WTC11 (cell line): ENCODE data around the gene TPK1. TPM values are rescaled to one million over a fixed set of nuclear protein-coding genes. Genes with fewer than 3 reads are reported as not detected.
"Not testable (repeated sequence)": the region's sequence is repeated elsewhere in the genome, so short reads cannot be mapped to it uniquely, and the experiment has no call there.

Experiments used
- ATAC-seq: fragments of 200-7000 bp; cut with Tn5 transposase; 2 replicates; pipeline ENCODE4 v1.10.0; 2021; ENCODE audit warnings: mild to moderate bottlenecking, moderate library complexity
- CTCF ChIA-PET: fragments of 300-600 bp; sonication (Branson Sonifier 250); formaldehyde crosslinking; loops from one replicate; lab custom pipeline; 2021; ENCODE audit warnings: antibody characterized with exemption; lab: Charles Lee
- POLR2A ChIA-PET: fragments of 350-600 bp; sonication (Branson Sonifier 250); formaldehyde crosslinking; loops from one replicate; lab custom pipeline; 2021; ENCODE audit warnings: antibody characterized with exemption; lab: Charles Lee
- DNase-seq: peaks from one replicate; pipeline ENCODE4 v3.0.0; 2021; ENCODE audit warnings: low spot score
- H3K27ac Mint-ChIP-seq: 2 replicates; pipeline ENCODE4 v1.8.0; 2021; ENCODE audit warnings: mixed read lengths
- H3K27me3 Mint-ChIP-seq: 2 replicates; pipeline ENCODE4 v1.8.0; 2021; ENCODE audit warnings: low read depth, mild to moderate bottlenecking, moderate library complexity, mixed read lengths
- H3K36me3 Mint-ChIP-seq: 2 replicates; pipeline ENCODE4 v1.8.0; 2021; ENCODE audit warnings: mixed read lengths
- H3K4me1 Mint-ChIP-seq: 2 replicates; pipeline ENCODE4 v1.8.0; 2022; ENCODE audit warnings: mixed read lengths
- H3K4me3 Mint-ChIP-seq: 2 replicates; pipeline ENCODE4 v1.8.0; 2021; ENCODE audit warnings: mild to moderate bottlenecking, moderate library complexity, mixed read lengths
- H3K9me3 Mint-ChIP-seq: 2 replicates; pipeline ENCODE4 v1.8.0; 2021; ENCODE audit warnings: mixed read lengths
- ATF2 ChIP-seq: sonication (generic); formaldehyde crosslinking; IDR thresholded peaks from 2 replicates; pipeline ENCODE4 v1.8.1; 2022; ENCODE audit warnings: low read depth, missing genetic modification reagents, borderline replicate concordance
- CREM ChIP-seq: sonication (generic); formaldehyde crosslinking; IDR thresholded peaks from 2 replicates; pipeline ENCODE4 v1.8.1; 2022; ENCODE audit warnings: mild to moderate bottlenecking, missing genetic modification reagents, moderate library complexity
- ESRRA ChIP-seq: sonication (generic); formaldehyde crosslinking; IDR thresholded peaks from 2 replicates; pipeline ENCODE4 v1.8.1; 2022; ENCODE audit warnings: mild to moderate bottlenecking, missing genetic modification reagents, borderline replicate concordance
- HMGA2 ChIP-seq: fragments of 250-450 bp; sonication (Bioruptor Pico); IDR thresholded peaks from 2 replicates; pipeline ENCODE4 v1.4.0; 2021; ENCODE audit warnings: mild to moderate bottlenecking, moderate library complexity
- JUN ChIP-seq: sonication (generic); formaldehyde crosslinking; IDR thresholded peaks from 2 replicates; pipeline ENCODE4 v1.8.0; 2023; ENCODE audit warnings: mild to moderate bottlenecking, missing genetic modification reagents
- KAT7 ChIP-seq: sonication (generic); formaldehyde crosslinking; IDR thresholded peaks from 2 replicates; pipeline ENCODE4 v1.8.1; 2023; ENCODE audit warnings: missing genetic modification reagents, mild to moderate bottlenecking, borderline replicate concordance
- MAX ChIP-seq: sonication (generic); formaldehyde crosslinking; IDR thresholded peaks from 2 replicates; pipeline ENCODE4 v1.8.0; 2022; ENCODE audit warnings: mild to moderate bottlenecking, missing genetic modification reagents
- MYBL2 ChIP-seq: sonication (generic); formaldehyde crosslinking; IDR thresholded peaks from 2 replicates; pipeline ENCODE4 v1.8.1; 2023; ENCODE audit warnings: mild to moderate bottlenecking, moderate library complexity, missing genetic modification reagents
- NFE2L1 ChIP-seq: sonication (generic); formaldehyde crosslinking; IDR thresholded peaks from 2 replicates; pipeline ENCODE4 v1.8.1; 2023; ENCODE audit warnings: missing genetic modification reagents
- OVOL2 ChIP-seq: fragments of 250-450 bp; sonication (Bioruptor Pico); IDR thresholded peaks from 2 replicates; pipeline ENCODE4 v1.9.0; 2021; ENCODE audit warnings: mild to moderate bottlenecking, borderline replicate concordance
- PREB ChIP-seq: sonication (generic); formaldehyde crosslinking; IDR thresholded peaks from 2 replicates; pipeline ENCODE4 v1.8.1; 2022; ENCODE audit warnings: mild to moderate bottlenecking, missing genetic modification reagents, moderate library complexity, borderline replicate concordance
- RORB ChIP-seq: fragments of 250-450 bp; sonication (Bioruptor Pico); IDR thresholded peaks from 2 replicates; pipeline ENCODE4 v1.9.0; 2021; ENCODE audit warnings: mild to moderate bottlenecking
- SP1 ChIP-seq: sonication (generic); formaldehyde crosslinking; conservative IDR thresholded peaks from 2 replicates; pipeline ENCODE4 v1.8.1; 2022; ENCODE audit warnings: missing genetic modification reagents
- STAT6 ChIP-seq: sonication (generic); formaldehyde crosslinking; conservative IDR thresholded peaks from 2 replicates; pipeline ENCODE4 v1.8.1; 2023; ENCODE audit warnings: mild to moderate bottlenecking, low read depth, missing genetic modification reagents, moderate library complexity
- TCF7 ChIP-seq: sonication (generic); formaldehyde crosslinking; IDR thresholded peaks from 2 replicates; pipeline ENCODE4 v1.8.0; 2022; ENCODE audit warnings: mild to moderate bottlenecking, low read depth, missing genetic modification reagents, moderate library complexity
- TEAD1 ChIP-seq: sonication (generic); formaldehyde crosslinking; IDR thresholded peaks from 2 replicates; pipeline ENCODE4 v1.8.0; 2022; ENCODE audit warnings: mild to moderate bottlenecking, missing genetic modification reagents
- TEAD4 ChIP-seq: sonication (generic); formaldehyde crosslinking; IDR thresholded peaks from 2 replicates; pipeline ENCODE4 v1.8.0; 2022; ENCODE audit warnings: mild to moderate bottlenecking, missing genetic modification reagents
- TP53 ChIP-seq: sonication (generic); formaldehyde crosslinking; IDR thresholded peaks from 2 replicates; pipeline ENCODE4 v1.8.1; 2023; ENCODE audit warnings: mild to moderate bottlenecking, missing genetic modification reagents
- USF1 ChIP-seq: sonication (generic); formaldehyde crosslinking; IDR thresholded peaks from 2 replicates; pipeline ENCODE4 v1.8.0; 2022; ENCODE audit warnings: mild to moderate bottlenecking, missing genetic modification reagents
- ZNF121 ChIP-seq: sonication (generic); formaldehyde crosslinking; IDR thresholded peaks from 2 replicates; pipeline ENCODE4 v1.8.0; 2023; ENCODE audit warnings: missing genetic modification reagents
- ZNF232 ChIP-seq: sonication (generic); formaldehyde crosslinking; IDR thresholded peaks from 2 replicates; pipeline ENCODE4 v1.8.0; 2022; ENCODE audit warnings: mild to moderate bottlenecking, missing genetic modification reagents
- ZNF281 ChIP-seq: sonication (generic); formaldehyde crosslinking; IDR thresholded peaks from 2 replicates; pipeline ENCODE4 v1.8.0; 2023; ENCODE audit warnings: mild to moderate bottlenecking, missing genetic modification reagents
- ZNF423 ChIP-seq: fragments of 250-450 bp; sonication (Bioruptor Pico); IDR thresholded peaks from 2 replicates; pipeline ENCODE4 v2.1.2; 2022; ENCODE audit warnings: mild to moderate bottlenecking, moderate library complexity
- ZNF671 ChIP-seq: fragments of 250-450 bp; sonication (Bioruptor Pico); IDR thresholded peaks from 2 replicates; pipeline ENCODE4 v1.8.0; 2021; ENCODE audit warnings: mild to moderate bottlenecking
- ZSCAN18 ChIP-seq: fragments of 250-450 bp; sonication (Bioruptor Pico); IDR thresholded peaks from 2 replicates; pipeline ENCODE4 v2.1.2; 2022; ENCODE audit warnings: mild to moderate bottlenecking, moderate library complexity
- total RNA-seq: library from RNA; stranded (reverse); gene quantifications from 3 replicates; pipeline ENCODE4 v1.2.3, GENCODE V29; 2021

Gene TPK1
- total RNA-seq, 1 experiment from 2014 or later, result 2.7 TPM

GRCh38 chr7:144575456-144575855, 260.4 kb downstream of the TPK1 start (continued):
- TF ChIP-seq ATF2 (no peak), JUN (CRISPR knock-in tag) (no peak), ZNF121 (no peak), ESRRA (no peak), STAT6 (CRISPR knock-in tag) (no peak), MAX (CRISPR knock-in tag) (no peak), PREB (CRISPR knock-in tag) (no peak), TEAD4 (CRISPR knock-in tag) (no peak), RORB (CRISPR knock-in tag) (no peak)

- H3K4me1 Mint-ChIP-seq, ATAC-seq, H3K4me3 Mint-ChIP-seq, H3K27ac Mint-ChIP-seq, H3K9me3 Mint-ChIP-seq, H3K36me3 Mint-ChIP-seq, DNase-seq, POLR2A ChIA-PET, CTCF ChIA-PET, H3K27me3 Mint-ChIP-seq: not testable (repeated sequence)
Observed at GRCh38 chr7:144574753-144575152, 261.1 kb downstream of the TPK1 start.

GRCh38 chr7:144568233-144568632, 267.6 kb downstream of the TPK1 start:
- no peaks in the 10 kb centered on the region for H3K27me3 Mint-ChIP-seq
- no peaks in the 10 kb centered on the region for H3K36me3 Mint-ChIP-seq
- H3K4me3 Mint-ChIP-seq, result no peak overlapping the region
- no peak for ATAC-seq
- CTCF ChIA-PET, result no interaction called here
- no peak for DNase-seq
- H3K4me1 Mint-ChIP-seq, result peaks cover 12% of the 10 kb centered on the region
- 0 out of 2 replicates have a peak, but pooled peaks cover 3% of the 10 kb centered on the region for H3K9me3 Mint-ChIP-seq
- POLR2A ChIA-PET, result no interaction called here
- no peak overlapping the region for H3K27ac Mint-ChIP-seq
- no peak for TF ChIP-seq TCF7 (CRISPR knock-in tag)
- TF ChIP-seq NFE2L1, result no peak
- TF ChIP-seq CREM, result no peak
- TF ChIP-seq JUN (CRISPR knock-in tag), result no peak
- no peak for TF ChIP-seq MYBL2 (CRISPR knock-in tag)
- no peak for TF ChIP-seq KAT7
- no peak for TF ChIP-seq ZNF423 (CRISPR knock-in tag)
- TF ChIP-seq OVOL2 (CRISPR knock-in tag), result no peak
- no peak for TF ChIP-seq ZNF232 (CRISPR knock-in tag)
- TF ChIP-seq ZSCAN18 (CRISPR knock-in tag), result no peak
- no peak for TF ChIP-seq TEAD1 (CRISPR knock-in tag)
- TF ChIP-seq HMGA2, result no peak
- no peak for TF ChIP-seq TP53 (CRISPR knock-in tag)
- TF ChIP-seq ZNF281, result no peak
- no peak for TF ChIP-seq SP1
- TF ChIP-seq USF1 (CRISPR knock-in tag), result no peak
- TF ChIP-seq ZNF671, result no peak
